GM19239 (cell line): ENCODE data around the gene TBCK.
"Not testable (repeated sequence)": the region's sequence is repeated elsewhere in the genome, so short reads cannot be mapped to it uniquely, and the experiment has no call there.

Experiments used
- DNase-seq: peaks from one replicate; pipeline ENCODE4 v3.0.0; 2011; ENCODE audit warnings: low spot score; ENCODE audit not compliant: insufficient read length
- FAIRE-seq: peaks from 2 replicates; lab custom pipeline; 2011; peaks lifted over from hg19 to GRCh38; lab: Jason Lieb, UNC

TBCK gene

GRCh38 chr4:106323119-106323518 is 7.1 kb upstream of the TBCK start:
- FAIRE-seq (no peak), DNase-seq (no peak)

GRCh38 chr4:106321814-106322213 is 5.8 kb upstream of the TBCK start:
- FAIRE-seq, DNase-seq: not testable (repeated sequence)

- DNase-seq, FAIRE-seq: not testable (repeated sequence)
Measured at GRCh38 chr4:106321168-106321567, 5.2 kb upstream of the TBCK start.

GRCh38 chr4:106320235-106320634 is 4.2 kb upstream of the TBCK start:
- DNase-seq, result no peak
- FAIRE-seq, result no peak

- FAIRE-seq, result no peak
- DNase-seq, result no peak
Measured at GRCh38 chr4:106318511-106318910, 2.5 kb upstream of the TBCK start.

GRCh38 chr4:106317815-106318214 is 1.8 kb upstream of the TBCK start:
- no peak for FAIRE-seq
- DNase-seq, result no peak

GRCh38 chr4:106316773-106317409 is 882 bp upstream of the TBCK start:
- no peak for FAIRE-seq
- no peak for DNase-seq

- DNase-seq (no peak), FAIRE-seq (peak; percentile 45)
Measured at GRCh38 chr4:106315476-106315967, 487 bp downstream of the TBCK start.

GRCh38 chr4:106314960-106315359 is 1.0 kb downstream of the TBCK start:
- DNase-seq (no peak), FAIRE-seq (peak; percentile 59)

GRCh38 chr4:106312997-106313522 is 2.9 kb downstream of the TBCK start:
- DNase-seq (no peak), FAIRE-seq (no peak)

GRCh38 chr4:106312377-106312776 is 3.6 kb downstream of the TBCK start:
- DNase-seq (no peak), FAIRE-seq (no peak)

GRCh38 chr4:106306561-106306960 is 9.4 kb downstream of the TBCK start:
- DNase-seq, result no peak
- peak; percentile 48 for FAIRE-seq

- no peak for FAIRE-seq
- no peak for DNase-seq
Measured at GRCh38 chr4:106305435-106306055, 10.5 kb downstream of the TBCK start.

- DNase-seq (no peak), FAIRE-seq (peak; percentile 57)
Measured at GRCh38 chr4:106304632-106305031, 11.4 kb downstream of the TBCK start.

GRCh38 chr4:106303548-106304281 is 12.3 kb downstream of the TBCK start:
- DNase-seq (no peak), FAIRE-seq (no peak)

GRCh38 chr4:106302062-106302438 is 14.0 kb downstream of the TBCK start:
- FAIRE-seq (no peak), DNase-seq (no peak)

GRCh38 chr4:106301393-106302061 is 14.5 kb downstream of the TBCK start:
- no peak for FAIRE-seq
- DNase-seq, result no peak

GRCh38 chr4:106299977-106300376 is 16.0 kb downstream of the TBCK start:
- no peak for FAIRE-seq
- DNase-seq, result no peak

GRCh38 chr4:106297245-106298035 is 18.6 kb downstream of the TBCK start:
- DNase-seq, result no peak
- FAIRE-seq, result no peak

GRCh38 chr4:106294062-106294461 is 21.9 kb downstream of the TBCK start:
- DNase-seq, result no peak
- FAIRE-seq, result no peak
